ENCODE results near the gene GPI.
A peak's percentile ranks its signal among the peaks of the same experiment; 100 is the strongest.

GPI gene

DNA sequence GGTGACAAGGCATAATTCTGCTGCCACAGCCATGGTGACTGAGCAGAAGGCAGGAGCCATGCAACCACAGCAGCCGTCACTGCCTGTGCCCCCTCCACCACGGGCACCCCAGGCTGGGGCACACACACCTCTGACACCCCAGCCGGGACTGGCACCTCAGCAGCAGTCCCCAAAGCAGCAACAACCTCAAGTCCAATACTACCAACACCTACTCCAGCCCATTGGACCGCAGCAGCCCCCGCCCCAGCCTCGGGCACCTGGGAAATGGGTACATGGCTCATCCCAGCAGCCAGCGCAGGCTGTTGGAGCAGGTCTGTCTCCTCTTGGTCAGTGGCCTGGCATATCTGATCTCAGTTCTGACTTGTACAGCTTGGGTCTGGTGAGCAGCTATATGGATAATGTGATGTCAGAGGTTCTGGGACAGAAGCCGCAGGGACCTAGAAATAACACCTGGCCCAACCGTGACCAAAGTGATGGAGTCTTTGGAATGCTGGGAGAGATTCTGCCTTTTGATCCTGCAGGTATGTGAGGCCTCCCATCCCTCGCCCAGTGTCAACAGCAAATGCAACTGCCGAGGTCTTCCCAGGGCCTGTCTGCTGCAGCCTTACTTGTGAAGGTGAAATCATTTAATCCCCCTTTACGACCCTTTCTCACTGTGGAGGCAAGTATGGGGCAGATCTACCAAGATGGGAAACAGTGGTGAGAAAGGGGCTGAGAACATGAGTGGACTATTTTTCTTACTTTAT, 22.9 kb upstream of the GPI start:
- no peak for DNase-seq

DNA sequence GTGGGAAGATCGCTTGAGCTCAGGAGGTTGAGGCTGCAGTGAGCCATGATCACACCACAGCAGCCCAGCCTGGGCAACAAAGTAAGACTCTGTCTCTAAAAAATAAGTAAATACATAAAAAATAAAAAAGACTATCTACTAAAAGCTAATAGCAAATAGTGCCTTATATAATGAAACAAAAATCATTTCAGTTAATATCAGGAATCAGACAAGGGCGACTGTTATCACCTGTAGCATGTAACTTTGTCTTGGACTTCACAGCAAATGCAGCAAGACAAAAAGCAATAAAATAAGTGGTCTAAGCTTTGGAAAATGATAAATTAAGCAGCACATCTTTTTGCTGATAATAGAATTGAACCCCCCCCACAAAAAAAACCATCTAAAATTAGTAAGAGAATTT, 21.2 kb upstream of the GPI start:
- no peak for DNase-seq

DNA sequence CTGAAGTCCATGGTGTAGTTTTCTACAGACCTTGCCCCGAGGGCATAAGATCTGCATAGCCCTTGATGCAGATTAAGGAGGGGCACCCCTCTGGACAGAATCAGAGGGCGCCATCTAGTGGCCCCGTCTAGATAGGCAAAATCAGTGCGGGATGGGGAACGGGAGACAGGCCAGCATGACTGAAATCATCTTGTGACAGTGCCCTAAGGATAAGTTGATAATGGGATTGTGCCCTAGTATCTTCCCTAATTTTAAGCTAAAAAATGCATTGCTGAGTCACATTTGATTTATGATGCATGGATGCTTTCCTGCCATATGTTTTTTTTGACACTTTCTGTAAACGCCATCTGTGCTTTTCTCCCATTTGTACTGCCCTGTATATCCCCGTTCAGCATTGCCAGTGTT, 19.0 kb upstream of the GPI start:
- peak; percentile 50 for DNase-seq

DNA sequence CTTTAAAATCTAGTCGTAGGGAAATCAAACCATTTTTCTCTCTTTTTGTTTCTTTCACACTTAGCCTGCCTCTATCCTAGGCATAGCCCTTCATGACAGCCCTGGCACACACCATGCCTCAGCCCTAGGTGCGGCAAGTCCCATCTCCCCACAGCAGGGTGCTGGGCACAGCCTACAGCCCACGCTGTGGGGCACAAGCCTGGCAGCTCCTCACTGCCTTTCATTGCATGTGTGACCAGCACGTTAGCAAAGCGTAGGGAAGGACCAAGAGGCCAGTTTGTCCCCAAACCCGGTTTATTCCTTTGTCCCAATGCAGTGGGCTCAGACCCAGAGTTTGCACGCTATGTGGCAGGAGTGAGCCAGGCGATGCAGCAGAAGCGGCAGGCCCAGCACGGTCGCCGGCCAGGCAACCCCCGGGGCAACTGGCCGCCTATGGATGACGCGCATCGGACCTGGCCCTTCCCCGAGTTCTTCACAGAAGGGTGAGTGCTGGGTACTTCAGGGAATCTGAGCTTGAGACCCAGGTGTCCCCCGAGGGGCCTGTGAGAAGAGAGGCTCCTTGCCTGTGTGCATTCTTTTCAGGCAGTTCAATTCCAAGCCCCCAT, 17.3 kb upstream of the GPI start:
- DNase-seq: no peak

DNA sequence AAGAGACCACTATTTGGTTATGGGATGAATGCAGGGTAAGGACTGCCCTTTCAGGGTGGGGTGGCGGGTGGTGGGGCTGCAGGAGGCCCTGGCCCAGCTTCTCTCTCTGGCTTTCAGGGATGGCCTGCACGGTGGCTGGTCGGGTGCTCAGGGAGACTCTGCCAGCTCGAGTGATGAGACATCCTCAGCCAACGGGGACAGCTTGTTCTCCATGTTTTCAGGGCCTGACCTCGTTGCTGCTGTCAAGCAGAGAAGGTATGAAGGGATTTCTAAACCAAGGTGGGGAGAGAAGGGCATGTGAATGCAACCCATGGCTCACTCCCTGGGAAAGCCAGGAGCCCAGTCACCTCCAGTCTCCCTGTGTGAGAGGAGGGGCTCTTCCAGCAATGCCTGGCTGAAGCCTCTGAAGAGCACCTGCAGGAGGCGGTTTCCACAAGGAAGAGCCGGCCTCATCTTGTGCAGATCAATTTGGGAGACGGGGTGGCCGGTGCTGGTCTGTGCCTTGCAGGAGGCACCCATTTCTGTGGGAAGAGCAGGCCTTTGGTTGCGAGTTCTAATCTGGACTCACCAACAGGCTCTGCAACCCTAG, 16.0 kb upstream of the GPI start:
- DNase-seq: no peak

DNA sequence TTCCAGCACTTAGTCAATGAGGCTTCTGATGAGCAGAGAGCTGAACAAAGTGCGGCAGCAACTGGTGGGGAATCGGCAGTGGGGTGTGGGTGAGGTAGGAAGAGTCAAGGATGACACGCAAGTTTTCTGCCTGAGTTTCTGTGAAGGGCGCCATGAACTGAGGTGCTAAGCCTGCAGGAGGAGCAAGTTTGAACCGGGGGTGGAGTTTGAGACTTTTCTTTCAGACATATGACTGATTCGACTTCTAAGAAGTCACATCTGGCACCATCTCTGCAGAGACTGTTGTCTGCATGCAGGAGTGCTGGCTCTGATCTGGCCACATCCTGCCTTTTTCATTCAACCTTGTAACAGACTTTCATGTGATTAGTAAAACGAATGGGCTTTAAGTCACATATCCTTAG, 14.8 kb upstream of the GPI start:
- DNase-seq: no peak

DNA sequence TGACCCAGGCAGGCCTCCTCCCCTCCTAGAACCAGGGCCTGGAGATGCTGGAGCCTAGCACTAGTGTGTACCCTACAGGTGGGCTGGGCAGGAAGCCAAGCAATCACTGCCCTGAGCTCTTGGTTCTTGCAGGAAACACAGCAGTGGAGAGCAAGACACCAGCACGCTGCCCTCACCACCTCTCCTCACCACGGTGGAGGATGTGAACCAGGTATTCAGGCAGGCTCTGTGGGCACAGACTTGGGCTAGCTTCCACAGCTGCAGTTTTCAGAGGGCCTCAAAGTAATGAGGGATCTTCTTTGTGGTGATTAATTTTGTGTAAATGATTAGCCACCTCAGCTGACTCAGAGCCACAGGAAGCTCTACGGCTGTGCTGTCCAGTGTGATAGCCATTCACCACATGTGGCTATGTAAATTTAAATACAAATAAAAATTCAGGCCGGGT, 13.6 kb upstream of the GPI start:
- DNase-seq: no peak

DNA sequence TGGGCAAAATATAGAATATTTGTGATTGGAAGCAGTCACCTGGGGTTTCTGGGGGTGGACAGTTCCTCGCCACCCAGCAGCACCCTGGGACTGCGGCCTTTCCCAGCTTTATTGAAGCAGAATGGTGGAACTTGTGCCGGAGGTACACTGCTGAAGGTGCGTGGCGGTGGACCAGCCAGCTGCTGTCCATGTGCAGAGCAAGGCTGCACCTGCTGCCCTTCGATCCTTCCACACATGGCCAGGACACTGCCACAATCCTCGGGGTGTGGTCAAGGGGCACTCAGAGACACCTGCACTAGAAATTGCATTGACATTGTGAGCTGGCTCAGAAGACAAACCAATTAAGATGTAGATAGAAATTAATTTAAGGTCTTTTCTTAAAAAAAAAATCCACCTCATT, 11.4 kb upstream of the GPI start:
- no peak for DNase-seq

DNA sequence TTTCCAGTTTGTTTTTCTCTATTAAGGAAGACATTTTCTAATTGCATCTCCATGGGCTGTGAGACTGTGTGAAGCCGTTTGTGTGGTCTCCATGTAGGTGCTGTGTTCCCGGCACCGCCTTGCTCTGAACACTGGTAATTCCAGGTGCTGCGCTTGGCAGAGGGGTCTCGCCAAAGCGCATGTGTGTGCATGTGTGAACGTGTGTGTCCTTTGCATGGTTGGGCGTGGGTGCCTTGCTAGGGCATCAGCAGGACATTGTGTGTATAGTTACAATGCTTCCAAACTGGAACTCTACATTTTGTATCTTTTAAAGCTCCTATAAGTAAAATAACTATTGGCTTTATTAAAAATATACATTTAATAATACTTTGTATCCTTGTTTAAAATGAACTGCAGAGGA, 9.8 kb upstream of the GPI start:
- no peak for DNase-seq

DNA sequence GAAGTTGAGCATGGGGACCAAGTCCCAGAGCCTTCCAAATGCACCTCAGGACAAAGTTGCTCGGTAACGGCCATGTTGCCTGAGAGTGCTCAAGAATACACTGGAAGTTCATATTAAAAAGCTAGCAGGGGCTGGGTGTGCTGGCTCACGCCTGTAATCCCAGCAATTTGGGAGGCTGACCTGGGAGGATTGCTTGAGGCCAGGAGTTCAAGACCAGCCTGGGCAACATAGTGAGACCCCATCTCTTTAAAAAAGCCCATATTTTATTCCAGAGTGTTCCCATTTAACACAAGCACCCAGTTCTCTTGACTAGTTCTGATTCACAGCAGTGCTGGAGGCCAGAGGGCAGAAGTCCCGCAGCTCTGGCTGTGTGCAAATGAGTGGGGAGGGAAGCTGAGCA, 8.1 kb upstream of the GPI start:
- DNase-seq: no peak

DNA sequence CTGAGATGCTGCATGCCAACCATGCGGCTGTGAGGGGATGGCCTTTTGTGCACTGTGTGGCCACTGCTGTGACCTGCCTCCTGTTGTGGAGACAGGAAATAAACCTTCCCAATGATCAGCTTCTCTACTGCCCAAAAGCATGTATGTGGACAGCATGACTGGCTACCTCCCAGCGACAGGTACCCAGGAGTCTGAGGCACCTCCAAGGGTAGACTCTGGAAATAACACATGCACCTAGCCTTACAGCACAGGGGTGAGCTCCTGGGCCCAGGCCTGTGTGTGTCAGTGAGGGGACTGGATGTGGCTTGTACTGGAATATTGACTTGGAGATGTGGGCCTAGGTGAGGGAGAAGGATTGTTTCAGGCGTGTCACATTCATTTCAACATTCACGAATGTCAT, 7.6 kb upstream of the GPI start:
- no peak for DNase-seq

DNA sequence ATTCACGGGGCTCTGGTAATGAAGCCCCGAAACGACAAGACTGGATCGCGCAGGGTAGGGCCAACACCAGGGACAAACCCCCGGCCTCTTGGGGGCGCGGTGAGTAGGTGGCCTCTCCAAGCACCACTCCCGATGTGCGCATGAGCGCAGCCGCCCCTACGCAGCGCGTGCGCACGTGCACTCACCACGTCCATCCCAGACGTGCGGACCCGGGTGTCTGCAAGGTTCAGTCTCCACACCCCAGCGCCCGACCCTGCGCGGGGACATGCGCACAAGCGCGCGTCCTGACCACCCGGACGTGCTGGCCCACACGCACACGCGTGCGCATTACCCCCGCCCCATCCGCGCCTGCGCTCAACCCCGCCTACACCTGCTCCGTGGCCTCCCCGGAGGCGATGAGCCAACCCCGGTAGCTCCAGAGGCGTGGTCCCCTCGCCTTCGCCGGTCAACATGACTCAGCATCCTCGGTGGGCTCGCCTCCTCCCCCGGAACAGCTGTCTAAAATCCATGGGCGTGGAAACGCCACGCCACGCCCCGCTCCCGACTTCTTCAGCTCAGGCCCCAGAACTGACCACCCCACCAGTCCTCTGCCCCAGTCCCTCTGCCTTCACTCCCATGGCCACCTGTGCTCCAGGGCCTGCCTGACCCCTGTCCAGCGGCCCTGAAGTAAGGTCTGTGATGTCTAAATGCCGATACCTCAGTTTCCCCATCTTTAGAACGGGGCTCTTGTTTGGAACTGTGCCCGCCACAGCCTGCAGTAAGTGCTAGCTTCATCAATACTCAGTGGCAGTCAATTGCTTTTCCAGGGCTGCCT, 5.6 kb upstream of the GPI start:
- peak; percentile 94 for DNase-seq

DNA sequence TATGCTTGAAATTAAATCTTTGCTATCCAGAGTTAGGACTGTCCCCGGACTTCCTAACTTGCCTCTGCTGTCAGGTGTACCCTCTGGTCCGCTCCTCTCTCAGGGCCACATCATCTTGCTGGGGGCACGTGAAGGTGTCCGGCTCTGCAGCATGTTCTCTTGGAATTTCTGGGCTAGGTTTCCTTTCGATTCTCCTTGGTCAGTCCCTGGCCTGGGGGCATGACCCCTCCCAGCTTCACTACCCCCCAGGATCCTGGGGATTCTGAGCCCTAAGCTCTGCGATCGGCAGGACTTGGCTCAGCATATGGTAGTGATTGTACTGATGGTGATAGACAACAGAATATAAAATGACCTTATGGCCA, 5.1 kb upstream of the GPI start:
- DNase-seq: no peak

DNA sequence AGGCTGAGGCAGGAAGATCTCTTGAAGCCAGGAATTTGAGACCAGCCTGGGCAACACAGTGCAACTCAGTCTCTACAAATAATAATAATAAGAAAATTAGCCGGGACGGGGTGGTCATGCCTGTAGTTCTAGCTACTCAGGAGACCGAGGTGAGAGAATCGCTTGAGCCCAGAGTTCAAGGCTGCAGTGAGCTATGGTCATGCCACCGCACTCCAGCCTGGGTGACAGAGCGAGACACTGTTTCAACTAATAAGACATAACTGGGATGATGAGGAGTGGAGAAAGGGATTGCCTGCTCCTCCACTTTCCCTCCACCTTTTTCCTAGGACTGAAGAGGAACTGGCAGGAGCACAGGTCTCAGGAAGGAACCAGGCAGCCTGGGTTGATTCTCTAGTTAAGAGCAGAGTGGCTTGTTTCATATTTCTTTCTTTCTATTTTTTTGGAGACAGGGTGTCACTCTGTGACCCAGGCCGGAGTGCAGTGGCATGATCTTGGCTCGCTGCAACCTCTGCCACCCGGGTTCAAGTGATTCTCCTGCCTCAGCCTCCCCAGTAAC, 4.6 kb upstream of the GPI start:
- no peak for DNase-seq

DNA sequence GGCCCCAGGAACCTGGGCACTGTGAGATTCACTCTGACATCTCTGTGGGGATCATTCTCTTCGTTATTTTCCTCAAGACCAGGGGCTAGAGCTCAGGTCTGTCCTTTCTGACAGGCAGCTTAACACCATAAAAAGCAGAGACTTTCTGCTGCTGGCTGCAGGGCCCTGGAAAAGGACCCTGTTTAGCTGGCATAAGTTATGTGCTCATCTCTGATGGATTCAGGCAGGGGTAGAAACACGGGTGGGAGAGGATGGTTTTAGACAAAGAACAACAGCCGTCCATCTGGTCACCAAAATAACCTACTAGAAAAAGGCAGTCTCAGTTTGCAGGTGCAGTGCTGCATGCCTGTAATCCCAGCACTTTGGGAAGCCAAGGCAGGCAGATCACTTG, 2.3 kb upstream of the GPI start:
- no peak for DNase-seq

DNA sequence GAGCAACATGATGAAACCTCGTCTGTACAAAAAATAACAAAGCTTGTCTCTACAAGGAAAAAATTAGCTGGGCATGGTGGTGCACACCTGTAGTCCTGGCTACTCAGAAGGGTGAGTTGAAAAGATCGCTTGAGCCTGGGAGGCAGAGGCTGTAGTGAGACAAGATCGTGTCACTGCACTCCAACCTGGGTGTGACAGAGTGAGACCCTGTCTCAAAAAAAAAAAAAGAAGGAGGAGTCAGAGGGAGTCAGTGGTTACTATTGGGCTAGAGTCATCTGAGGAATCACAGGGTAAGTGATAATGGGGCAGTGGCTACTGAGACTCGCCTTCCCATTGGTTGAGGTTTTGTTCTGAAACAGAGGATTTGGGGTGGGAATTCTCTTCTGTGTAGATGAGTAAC, 1.9 kb upstream of the GPI start:
- DNase-seq: no peak

DNA sequence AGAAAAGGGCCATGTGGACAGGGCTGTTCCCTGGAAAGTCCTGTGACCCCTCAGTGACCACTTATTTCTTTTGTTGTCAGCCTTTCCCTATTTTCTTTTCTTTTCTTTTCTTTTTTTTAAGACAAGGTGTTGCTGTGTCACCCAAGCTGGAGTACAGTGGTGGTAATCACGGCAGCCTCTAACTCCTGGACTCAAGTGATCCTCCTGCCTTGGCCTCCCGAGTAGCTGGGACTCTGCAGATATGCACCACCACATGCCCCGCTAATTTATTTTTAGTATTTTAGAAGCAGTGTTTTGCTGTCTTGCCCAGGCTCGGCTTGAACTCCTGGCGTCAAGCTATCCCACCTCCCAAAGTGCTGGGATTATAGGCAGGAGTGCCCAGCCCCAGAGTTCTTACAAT, 1.1 kb upstream of the GPI start:
- no peak for DNase-seq

DNA sequence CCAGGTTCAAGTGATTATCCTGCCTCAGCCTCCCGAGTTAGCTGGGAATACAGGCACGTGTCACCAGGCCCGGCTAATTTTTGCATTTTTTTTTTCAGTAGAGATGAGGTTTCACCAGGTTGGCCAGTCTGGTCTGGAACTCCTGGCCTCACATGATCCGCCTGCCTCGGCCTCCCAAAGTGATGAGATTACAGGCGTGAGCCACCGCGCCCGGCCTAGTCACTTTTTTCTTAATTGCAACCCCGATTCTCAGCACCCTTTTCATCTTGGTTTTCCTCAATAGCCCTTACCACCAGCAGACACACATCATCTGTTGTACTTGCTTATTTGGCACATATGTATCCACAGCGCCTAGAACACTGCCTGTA, 550 bp upstream of the GPI start:
- no peak for DNase-seq

DNA sequence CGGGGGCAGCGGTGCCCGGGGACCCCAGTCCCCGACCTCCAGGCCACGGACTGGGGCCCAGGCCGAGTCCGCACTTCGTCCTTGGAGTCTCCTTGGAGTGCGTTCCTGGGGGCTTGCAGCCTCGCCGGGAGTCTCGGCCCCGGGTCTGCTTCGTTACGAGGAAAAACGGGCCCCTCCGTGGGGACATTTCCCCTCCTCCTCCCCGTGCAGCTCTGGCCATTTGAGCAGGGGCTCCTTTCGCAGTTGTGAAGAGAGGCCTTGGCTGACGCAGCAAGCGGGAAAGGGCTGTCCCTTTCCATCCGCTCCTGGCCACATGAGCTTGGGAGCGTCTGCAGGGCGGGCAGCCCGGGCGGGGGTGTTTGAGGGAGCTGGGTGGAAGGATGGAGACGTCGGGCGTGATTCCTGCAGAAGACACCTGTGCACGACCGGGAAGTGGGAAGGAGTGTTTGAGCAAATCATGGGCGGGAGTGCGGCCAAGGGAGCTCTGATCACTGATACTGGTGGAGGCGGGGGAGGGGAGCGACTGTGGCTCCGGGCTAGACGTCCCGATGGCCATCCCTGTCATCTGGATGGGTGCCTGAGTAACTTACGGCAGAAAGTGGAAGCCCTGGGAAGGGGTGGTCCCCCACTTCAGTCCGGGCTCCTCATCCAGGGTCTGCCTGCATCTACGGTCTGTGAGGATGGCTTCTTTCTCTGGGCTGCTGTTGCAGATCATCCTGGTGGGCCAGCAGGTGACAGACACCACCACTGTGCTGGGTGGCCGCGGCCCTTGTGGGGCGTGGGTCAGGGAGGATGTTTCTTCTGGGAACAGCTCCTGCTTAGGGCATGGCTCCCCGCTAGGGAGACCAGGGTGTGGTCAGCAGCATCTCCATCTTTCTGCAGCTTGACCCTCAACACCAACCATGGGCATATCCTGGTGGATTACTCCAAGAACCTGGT, 736 bp downstream of the GPI start:
- DNase-seq: no peak

DNA sequence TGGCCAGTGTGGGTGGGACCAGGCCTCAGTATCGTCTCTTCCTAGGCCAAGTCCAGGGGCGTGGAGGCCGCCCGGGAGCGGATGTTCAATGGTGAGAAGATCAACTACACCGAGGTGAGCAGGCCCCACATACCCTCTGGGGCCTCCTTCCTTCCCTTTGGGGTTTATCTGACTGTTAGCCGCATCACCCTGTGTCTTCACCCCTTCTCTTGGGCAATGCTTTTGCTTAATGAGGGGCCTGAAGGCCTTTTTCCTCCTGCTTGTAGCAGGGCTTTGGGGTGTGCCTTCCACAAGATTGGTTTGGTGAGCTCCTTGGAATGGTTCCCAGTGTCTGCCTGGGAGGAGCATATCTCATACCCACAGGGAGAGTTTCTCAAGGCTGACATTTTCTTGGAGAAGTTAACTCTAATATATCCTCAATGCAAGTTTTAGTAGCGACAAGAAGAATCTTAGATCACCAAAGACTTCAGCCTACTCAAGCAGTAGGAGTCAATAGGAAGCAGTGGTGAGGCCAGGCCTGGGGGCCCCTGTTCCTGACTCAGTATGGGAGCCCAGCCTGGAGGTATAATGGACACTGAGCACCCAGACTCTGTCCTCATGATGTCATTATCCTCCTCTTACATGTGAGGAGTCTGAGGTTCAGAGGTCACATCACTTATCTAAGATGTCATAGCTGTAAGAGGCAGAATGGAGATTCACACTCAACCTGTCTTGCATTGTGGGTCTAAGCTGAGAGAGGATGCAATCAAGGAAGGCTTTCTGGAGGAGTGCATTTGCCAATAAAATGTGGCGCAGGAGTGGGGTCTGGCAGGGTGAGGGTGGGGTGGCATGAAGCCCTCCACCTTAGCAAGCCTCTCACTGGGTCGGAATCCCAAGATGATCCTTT, 2.0 kb downstream of the GPI start:
- DNase-seq: no peak

DNA sequence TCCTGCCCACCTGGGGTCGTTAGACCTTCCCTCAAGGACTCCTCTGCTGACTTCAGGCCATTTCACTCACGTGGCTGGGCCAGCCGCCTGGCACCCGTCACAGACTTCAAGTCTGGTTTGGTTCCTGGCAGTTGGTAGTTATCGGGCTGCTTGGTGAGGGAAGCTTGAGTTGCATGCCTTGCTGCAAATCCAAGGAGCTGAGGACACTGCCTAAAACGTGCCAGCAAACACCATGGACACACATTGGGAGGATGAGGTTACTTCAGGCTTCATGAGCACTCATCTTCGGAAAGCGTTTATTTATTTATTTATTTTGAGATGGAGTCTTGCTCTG, 2.6 kb downstream of the GPI start:
- no peak for DNase-seq

DNA sequence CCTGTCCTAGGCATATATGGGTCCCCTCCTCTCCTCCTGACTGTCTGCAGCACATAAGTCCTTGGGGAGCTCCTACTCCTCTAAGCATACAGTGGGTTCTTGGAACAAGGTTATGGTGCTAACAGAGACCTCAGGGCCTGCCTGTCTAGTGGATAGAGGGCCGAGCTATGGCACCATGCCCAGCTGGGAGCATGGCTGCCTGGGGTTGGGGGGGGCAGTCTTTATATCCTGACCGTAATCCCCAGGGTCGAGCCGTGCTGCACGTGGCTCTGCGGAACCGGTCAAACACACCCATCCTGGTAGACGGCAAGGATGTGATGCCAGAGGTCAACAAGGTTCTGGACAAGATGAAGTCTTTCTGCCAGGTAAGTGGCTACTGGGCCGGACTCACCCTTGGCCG, 3.3 kb downstream of the GPI start:
- DNase-seq: no peak

All from DMS 273 treated with DMSO at 0.1 percent for 48 hours (cell line).